Muscle of back (tissue), 11 donors: Measurements from ENCODE around the gene MKI67. TPM values are rescaled to one million over a fixed set of nuclear protein-coding genes. Genes with fewer than 3 reads are reported as not detected.

ENCODE experiments used
- DNase-seq, 3 donors: peaks; one replicate each; pipeline versions ENCODE4 v3.0.0 to v3.0.0-alpha.2; 2013
- polyA plus RNA-seq, 10 donors: library from polyadenylated mRNA; unstranded; fragments of 120-200 nt; gene quantifications; one replicate each; pipeline ENCODE4 v1.2.1, GENCODE V29; 2013; ENCODE audit not compliant: insufficient read length in 10 of 10

The MKI67 gene
- polyA plus RNA-seq, 10 donors: 19.5 to 59.7 (median 32.9) TPM

DNA sequence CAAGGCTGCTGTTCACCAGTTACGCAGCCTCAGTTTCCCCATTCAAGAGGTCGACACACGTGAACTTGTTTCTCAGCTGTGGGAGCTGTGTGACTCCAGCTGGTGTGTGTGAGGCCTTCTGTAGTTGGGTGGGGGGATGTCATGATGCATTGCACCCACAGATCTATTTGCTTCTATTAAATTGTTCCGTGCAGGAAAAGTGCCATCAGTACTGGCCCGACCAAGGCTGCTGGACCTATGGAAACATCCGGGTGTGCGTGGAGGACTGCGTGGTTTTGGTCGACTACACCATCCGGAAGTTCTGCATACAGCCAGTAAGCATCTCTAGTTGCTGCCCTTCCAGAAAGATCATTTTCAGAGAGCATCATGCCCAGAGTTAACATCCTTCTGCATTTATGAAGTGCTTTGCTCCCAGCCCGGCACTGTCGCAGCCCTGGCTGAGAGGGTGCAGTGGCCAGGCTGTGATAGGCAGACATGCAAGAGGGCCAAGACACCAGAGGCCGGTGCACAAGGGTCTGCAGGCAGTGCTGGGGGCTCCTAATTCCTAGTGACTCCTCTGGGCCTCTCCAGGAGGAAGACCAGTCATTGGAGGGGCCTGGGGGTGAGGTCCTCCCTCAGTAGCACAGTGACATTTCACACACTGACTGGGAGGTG, 60.2 kb downstream of the MKI67 start:
- no peak for DNase-seq

DNA sequence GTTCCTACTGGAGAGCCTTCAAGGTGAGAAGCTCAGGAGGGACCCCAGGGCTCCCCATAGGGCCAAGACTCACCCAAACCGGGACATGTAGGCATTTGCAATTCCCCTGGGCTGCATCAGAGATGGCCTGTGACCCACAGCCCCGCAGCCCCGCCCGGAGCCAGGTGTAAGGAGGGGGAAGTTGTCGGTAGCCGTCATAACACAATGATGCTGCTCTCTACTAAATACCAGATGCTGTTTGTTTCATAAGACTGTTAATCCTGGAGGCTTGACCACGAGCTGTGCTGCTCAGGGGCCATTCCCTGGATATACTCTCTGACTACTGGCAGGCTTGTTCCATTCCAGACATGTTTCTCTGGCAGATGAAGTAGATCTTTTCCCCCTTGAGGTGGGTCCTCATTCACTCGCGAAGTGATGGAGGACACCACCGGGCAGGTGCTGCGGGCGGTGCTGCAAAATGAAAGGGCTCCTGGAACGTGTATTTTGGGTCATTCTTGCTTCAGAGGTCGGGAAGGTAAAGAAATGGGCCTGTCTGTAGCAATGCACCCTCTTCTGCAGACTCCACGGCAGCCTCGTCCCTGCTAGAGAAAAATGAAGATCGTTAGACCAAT, 61.1 kb downstream of the MKI67 start:
- no peak for DNase-seq

DNA sequence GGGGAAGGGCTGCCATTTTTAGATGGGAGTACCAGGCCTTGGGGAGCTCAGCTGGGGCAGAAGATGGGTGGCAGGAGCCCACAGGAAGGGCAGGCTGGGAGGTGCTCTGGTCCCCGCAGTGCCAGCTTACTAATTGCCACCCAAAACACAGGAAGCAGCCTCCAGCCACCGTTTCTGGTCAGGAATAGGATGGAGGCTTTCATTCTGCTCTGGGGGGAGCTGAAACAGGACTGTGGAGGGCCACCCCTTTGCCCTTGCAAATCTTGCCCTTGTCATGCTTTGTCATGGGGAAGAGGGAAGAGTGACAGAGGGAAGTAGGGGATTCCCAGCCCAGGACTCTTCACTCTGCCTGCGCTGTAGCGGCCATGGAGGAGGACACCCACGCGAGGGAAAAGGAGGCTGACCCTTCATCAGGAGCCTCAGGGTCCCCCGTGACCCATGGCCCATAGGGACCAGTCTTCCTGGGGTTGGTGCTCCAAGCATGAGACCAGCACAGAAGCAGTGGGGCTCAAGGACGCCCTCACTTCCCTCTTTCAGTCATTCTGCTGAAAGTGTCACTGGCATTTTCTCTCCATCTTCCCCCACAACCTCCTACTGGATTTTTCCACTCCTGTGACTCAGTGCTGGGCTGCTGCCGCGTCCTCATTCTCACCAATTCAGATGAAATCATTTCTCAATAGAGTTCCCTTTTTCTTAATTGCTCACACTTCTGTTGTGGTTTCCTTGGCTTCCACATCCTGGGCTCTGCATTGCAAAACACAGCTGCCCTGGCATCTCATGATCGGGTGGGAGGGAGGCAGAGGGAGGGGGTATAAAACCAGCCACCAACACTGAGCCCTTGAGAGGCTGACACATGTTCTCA, 61.9 kb downstream of the MKI67 start:
- DNase-seq: peak; percentile 46 to 68 (median 55)

DNA sequence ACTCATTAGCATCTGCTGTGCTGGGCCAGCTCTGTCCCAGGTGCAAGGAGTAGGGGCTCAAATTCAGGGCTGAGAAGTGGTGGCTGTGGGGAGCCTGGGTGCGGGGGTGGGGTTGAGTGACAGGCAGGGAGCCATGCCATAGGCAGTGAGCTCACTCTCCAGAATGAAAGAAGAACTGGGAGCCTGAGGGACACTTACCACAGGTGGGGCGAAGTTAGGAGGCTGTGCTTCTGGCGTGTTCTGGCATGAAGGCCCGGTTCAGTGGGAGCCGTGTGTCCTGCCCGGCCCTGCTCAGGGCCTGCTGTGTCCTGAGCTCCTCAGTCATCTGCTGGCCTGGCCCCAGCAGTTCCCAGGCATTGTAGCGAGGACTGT, 62.5 kb downstream of the MKI67 start:
- no peak for DNase-seq

DNA sequence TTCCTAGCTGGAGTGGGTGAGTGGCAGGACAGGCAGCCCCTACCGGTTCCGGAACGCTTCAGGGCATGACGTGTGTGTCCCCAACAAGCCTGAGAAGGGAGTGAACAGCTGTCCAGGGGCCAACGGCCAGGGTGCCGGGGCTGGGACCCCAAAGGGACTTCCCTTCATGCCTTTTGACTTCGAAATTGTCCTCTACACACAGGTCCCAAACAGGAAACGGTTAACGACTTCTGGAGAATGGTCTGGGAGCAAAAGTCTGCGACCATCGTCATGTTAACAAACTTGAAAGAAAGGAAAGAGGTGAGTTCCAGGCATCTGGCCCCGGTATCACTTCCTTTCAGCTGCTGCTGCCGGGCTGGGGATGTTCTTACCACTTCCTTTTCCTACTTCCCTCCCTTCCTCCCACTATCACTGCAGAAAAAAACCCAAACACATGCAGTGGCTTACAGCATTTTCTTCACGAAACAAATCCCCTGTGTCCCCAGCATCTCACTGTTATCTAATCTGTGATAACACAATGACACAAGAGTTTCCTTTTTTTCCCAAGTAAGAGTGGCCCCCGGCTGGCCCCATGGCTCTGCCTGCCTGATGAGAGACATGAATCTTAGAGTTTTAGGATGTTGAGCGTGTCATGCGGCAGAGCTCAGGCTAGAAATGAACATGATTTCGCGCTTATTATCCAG, 63.2 kb downstream of the MKI67 start:
- peak in 1 of 3 donors; percentile 63 for DNase-seq

DNA sequence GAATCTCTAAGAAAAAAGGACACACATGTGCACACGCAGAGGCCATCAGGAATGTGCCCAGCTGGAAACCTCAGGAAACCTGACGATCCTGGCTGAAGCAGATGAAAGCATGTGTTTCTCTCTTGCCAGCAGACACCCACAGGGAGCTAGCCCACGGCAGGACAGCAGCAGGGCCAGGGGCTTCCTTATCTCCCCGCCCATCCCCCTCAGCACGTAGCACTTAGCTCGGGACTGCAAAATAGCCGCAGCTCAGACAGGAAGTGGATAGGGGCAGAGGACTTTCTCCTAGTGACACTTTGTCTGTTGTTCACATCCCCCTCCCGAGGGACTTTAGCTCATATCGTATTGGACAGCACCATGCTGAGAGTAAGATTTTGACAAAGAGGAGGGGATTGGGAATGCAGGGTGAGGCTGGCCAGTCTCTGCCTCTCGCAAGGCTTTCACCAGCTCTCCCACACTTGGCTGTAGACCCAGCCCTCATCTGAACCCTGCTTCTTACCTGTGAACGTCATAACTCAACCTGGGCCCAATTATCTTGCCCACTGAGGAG, 63.8 kb downstream of the MKI67 start:
- peak in 1 of 3 donors; percentile 56 for DNase-seq

DNA sequence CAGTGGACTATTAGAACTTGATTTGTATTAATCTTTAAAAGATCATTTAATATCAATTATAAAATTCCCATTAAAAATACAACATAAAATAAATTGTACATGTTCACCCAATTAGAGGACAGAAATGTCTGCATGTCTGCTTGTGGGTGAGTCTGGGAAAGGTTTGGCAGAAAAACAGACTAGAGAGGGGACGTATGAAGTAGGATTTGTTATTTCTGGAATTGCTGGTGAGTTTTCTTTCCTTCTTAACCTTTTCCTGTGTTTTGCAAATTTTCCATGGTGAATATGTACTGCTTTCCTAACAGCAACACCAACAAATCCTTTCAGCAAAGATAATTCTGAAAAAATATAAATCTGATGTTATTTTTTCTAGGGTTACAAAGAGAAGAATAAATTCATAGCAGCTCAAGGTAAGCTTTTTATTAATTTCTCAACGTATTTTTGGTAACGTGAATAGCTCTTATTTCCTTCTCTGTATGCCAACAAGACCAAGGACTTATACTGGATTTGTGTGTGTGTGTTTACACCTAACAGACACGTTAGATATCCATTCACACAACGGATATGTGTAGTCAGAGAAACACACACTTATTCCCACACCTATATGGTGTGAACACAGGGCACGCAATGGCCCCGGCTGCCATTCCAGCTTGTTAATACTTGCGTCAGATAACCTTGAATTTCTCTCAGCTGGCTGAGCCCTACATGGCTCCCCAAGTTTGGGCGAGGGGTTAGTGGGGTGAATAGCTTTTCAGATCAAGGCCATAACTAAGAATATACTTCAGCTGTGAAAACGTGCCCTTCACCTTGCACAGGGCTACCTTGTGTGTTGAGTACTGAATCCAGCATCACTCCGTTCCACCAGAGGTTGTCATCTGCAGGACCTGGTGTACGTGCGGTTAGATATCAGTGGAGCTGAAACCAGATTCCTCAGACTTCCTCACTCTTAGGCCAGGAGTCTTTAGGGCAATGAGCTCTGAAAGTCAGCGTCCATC, 64.6 kb downstream of the MKI67 start:
- no peak for DNase-seq

DNA sequence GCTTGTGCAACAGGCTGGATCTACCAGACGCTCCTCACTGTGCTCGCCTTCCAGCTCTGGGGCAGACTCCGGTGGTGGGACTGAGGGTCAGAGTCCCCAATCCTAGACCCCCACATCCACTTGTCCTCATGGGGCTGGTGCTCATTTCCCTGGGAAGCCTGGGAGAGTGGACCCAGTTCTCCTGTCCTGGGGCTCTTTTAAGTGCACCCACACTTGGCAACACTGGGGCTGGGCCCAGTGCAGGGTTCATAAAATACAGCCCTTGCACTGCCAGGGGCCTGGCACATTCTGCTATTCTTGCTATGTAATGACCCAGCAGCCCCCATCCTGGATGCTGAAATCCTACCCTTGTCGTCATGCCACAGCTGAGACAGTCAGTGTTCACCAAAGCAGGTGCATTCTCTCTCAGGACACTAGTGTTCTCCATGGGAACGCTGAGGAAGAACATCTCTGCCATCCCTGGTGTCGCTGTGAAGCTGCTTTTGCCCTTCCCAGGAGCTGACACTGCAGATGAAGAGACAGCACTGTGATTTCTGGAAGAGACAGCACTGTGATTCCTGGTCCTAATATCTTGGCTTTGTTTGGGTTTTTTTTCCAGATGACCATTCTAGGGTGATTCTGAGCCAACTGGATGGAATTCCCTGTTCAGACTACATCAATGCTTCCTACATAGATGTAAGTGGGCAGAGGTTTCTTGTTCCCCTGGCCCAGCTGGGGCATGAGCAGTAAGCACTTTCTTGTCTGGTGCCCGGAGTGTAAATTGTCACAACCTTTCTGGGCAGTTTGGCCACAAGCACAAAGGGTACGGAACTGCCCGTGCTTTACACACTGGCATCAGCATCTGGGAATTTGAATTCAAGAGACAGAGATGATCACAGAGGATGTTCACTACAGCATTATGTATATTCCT, 65.6 kb downstream of the MKI67 start:
- no peak for DNase-seq

DNA sequence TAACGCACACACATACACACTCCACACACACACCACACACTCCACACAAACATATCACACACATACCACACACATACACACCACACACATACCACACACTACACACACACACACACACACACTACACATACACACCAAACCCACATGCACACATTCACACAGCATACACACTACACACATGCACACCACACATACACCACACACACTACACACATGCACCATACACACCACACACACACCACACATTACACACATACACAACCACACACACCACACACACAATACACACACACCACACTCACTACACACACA, 66.3 kb downstream of the MKI67 start:
- no peak for DNase-seq

DNA sequence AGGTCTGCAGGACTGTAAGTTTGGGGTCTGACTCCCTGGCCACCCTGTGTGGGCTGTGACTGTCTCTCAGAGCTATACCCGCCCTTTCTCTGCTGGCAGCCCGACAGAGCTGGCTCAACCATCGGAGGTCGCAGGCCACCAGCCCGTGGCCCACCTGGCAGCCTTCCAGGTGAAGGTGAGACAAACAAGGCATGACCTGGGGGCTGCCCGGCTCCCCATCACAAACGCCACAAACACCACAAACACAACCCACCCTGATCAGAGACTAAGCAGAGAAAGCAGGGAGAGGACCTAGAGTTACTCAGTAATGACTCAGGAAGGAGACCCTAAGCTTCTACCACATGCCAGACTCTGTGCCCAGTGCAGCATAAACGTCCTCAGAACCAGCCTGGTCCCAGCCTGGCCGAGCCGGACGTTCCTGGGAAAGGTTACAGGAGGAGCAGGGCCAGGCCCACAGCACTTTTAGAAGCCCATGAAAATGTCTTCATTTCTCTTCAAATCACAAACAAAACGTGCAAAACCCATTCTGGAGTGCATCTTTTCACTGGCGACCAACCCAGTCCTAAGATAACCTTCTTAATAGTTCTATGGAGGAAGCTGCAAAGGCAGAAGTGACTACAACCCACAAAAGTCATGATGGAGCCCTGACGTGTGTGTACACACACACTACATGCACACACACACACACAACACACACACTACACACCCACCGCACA, 66.8 kb downstream of the MKI67 start:
- no peak for DNase-seq

DNA sequence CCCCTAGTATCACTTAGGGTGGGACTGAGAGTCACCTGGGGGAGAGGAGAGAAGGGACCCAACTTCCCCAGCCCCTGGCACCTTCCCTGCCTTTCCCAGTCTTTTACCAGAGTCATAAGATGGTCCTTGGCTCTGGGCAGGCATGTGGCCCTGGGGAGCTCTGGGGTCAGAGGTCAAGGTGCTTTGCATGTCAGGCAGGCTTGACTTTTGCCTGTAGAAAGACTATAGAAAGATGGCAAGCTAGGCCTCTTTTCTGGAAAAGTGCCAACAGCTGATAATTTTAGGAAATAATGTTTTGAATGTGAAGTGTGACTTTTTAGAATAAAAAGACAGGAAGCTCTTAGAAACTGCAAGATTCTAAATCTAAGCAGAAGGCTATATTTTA, 67.5 kb downstream of the MKI67 start:
- no peak for DNase-seq

DNA sequence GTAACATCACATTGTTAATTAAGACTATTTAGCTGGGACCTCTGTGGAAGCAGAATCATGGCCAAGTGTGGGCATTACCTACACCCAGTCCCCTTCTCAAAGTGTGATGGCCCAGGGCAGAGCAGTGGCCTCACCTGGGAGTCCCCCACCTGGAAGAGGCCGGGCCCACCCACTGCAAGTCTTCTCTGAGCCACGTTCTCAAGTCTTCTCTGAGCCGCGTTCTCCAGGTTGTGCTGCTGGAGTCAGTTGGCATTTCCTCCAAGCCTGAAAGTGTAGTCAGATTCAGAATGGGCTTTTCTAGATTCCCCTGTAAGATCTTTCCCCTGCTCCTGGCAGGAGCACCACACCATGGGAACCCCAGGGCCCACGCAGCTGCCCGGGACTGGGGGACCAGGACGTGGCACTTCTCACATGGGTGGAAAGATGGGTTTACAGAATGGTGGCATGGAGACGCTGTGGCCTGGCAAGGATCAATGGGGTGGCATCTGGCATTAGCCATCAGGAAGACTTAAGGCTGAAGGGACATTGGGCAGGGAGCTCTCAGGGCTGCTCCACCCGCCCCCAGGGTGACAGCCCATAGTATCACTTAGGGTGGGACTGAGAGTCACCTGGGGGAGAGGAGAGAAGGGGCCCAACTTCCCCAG, 68.0 kb downstream of the MKI67 start:
- no peak for DNase-seq

DNA sequence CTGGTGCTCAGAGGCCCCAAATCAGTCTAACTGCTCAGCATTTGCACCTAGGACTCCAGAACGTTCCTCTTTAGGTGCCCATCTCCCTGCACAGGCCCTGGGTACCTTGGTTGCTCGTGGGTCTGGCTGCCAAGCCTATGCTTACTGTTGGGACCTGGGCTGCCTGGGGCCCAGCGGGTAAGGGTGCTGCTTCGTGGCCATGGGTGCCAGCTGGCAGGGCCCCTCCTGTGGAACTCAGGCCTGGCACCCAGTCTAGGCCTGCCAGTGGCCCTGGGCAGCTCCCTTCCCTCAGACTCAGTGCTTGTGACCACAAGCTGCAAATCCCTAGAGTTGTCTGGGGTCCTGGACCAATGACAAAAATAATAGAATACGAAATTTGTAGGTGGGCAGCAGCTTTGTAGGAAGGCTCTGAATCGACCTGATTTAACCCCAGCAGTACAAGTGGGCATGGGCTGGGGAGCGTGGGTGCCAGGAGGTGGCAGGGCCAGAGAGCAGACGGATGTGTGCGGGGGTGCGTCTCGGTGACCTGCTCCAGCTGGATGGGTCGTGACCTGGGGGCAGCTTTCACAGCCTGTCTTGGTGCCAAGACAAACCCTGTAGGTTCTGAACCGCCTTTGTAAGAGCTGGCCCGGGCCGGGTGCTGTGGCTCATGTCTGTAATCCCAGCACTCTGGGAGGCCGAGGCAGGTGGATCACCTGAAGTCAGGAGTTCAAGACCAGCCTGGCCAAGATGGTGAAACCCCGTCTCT, 69.7 kb downstream of the MKI67 start:
- no peak for DNase-seq

DNA sequence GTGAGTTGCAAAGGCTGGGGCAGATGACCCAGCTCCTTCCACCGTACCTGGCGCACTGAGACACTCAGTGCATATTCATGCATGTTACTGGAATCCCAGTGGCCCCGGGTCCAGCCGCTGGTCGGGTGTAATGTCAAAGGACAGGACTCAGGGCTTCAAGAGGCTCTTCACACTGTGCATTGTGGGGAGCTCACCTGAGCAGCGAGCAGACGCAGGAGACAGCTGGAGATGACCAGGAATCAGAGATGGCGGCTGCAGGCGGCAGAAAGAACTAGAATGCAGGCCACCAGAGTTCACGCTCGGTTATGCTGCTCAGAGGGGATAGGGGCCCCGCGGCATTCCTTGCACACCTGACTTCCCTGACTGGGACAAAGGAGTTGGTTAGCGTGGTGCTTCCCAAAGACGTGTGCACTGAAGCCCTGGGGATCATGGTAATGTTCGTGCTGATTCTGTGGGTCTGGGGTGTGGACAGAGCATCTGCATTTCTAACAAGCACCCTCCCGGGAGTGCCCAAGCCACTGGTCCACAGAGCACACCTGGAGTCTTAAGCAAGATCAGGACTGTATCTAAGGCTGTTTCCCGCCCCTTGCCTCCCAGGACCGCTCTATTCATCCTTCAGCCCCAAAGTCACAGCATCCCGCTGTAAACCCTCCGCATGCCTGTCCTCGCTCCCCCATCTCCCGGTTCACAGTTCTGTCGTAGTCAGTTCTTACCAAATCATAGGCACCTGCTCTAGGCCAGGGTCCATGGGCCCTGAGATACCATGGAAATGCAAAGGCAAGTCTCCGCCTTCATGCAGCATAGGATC, 71.0 kb downstream of the MKI67 start:
- no peak for DNase-seq

DNA sequence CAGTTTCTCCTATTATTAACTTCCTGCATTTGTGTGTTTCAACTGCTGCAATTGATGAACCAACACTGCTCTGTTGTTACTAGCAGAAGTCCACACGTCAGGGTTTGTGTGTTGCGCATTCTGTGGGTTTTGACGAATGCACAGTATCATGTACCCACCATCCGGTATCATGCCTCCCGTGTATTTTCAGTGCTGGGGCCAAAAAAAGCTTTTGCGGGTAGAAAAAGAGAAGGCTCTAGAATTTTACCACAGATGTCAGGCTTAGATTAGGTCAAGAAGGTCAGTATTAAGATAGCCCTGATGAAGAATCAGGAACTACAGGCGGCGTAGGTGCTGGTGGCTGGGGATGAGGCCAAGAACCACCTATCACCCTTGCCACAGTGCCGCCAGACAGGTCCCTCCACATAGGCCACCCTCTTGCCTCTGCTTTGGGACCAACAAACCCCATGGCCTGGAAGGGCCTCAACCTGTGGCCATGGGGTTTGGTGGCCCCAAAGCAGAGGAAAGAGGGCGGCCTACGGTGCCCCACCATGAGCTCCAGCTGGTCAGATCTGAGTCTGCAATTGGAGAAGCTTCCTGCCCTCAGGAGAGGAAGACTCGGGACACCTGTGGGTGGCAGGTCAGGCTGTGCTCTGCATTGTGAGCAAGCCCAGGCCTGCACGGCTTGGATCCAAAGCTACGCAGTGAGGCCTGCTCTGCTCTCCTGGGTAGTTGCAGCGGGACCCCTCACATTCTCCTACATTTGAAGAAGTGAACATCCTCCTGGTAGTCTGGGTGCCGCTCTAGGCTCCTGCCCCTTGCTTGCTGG, 71.9 kb downstream of the MKI67 start:
- no peak for DNase-seq

DNA sequence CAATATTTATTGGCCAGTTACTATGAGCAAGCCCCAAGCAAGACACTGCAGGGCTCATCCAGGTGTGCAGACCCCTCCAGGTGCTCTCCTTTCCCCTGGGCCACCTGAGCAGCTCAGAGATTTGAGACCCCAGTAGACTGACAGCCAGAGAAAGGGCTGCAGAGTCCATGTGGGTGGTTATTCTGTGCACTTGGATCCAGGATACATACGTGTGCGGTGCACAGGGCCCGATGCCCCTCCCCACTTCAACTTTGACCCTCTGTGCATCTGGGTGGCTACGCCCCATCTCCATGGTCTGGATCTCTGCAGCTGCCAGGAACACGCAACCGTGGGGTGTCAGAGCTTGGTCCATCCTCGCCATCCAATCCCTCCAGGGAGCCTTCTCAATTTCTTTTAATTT, 72.9 kb downstream of the MKI67 start:
- no peak for DNase-seq
